HG03460 (cell line): Measurements from ENCODE around the gene CTSS.
A peak's percentile ranks its signal among the peaks of the same experiment; 100 is the strongest.
"Not testable (repeated sequence)": the region's sequence is repeated elsewhere in the genome, so short reads cannot be mapped to it uniquely, and the experiment has no call there.

Source experiments
- ATAC-seq: cut with Tn5 transposase; IDR thresholded peaks from one replicate; pipeline ENCODE4 v1.9.1; 2021; ENCODE audit not compliant: unreplicated experiment

CTSS gene

GRCh38 chr1:150765296-150765976, at the start of gene CTSS:
CTSS (minus strand) TSS chr1:150765778; CDS start chr1:150764763, 1,015 bp downstream.
- ATAC-seq, result peak; percentile 78

- no peak for ATAC-seq
Measured at GRCh38 chr1:150813028-150813707, 47.6 kb upstream of the CTSS start.

GRCh38 chr1:150810958-150811659, 45.5 kb upstream of the CTSS start:
- ATAC-seq, result no peak

- ATAC-seq, result no peak
Measured at GRCh38 chr1:150809651-150810050, 44.1 kb upstream of the CTSS start.

GRCh38 chr1:150808846-150809245, 43.3 kb upstream of the CTSS start:
- no peak for ATAC-seq

GRCh38 chr1:150808121-150808520, 42.5 kb upstream of the CTSS start, which contains the start of gene CTSK:
CTSK (minus strand) TSS chr1:150808260; CDS start chr1:150806805, 1,455 bp downstream.
- ATAC-seq, result no peak

- ATAC-seq, result no peak
Measured at GRCh38 chr1:150807249-150808023, 41.9 kb upstream of the CTSS start.

- ATAC-seq, result no peak
Measured at GRCh38 chr1:150805899-150806298, 40.3 kb upstream of the CTSS start.

- no peak for ATAC-seq
Measured at GRCh38 chr1:150804671-150805070, 39.1 kb upstream of the CTSS start.

GRCh38 chr1:150799089-150799488, 33.5 kb upstream of the CTSS start:
- no peak for ATAC-seq

- ATAC-seq, result no peak
Measured at GRCh38 chr1:150798525-150798924, 32.9 kb upstream of the CTSS start.

GRCh38 chr1:150796374-150796773, 30.8 kb upstream of the CTSS start:
- ATAC-seq, result no peak

- ATAC-seq, result not testable (repeated sequence)
Measured at GRCh38 chr1:150793778-150794177, 28.2 kb upstream of the CTSS start.

GRCh38 chr1:150793221-150793620, 27.6 kb upstream of the CTSS start:
- ATAC-seq, result no peak

- ATAC-seq, result no peak
Measured at GRCh38 chr1:150791585-150791984, 26.0 kb upstream of the CTSS start.

- no peak for ATAC-seq
Measured at GRCh38 chr1:150789396-150789795, 23.8 kb upstream of the CTSS start.

GRCh38 chr1:150788946-150789345, 23.4 kb upstream of the CTSS start:
- ATAC-seq, result no peak

GRCh38 chr1:150787455-150787854, 21.9 kb upstream of the CTSS start:
- ATAC-seq, result no peak

GRCh38 chr1:150780510-150780909, 14.9 kb upstream of the CTSS start:
- no peak for ATAC-seq

- ATAC-seq, result no peak
Measured at GRCh38 chr1:150778409-150778808, 12.8 kb upstream of the CTSS start.

GRCh38 chr1:150777544-150777943, 12.0 kb upstream of the CTSS start:
- ATAC-seq, result no peak
